Fibroblast of lung (primary cell): ENCODE data around the gene FKBP3. TPM values are rescaled to one million over a fixed set of nuclear protein-coding genes. Genes with fewer than 3 reads are reported as not detected.
"Not testable (repeated sequence)": the region's sequence is repeated elsewhere in the genome, so short reads cannot be mapped to it uniquely, and the experiment has no call there.

ENCODE experiments used
- DNase-seq, 2 donors: peaks; one replicate each; pipeline versions ENCODE4 v3.0.0 to v3.0.0-alpha.2; 2010; ENCODE audit warnings: low read depth in 2 of 2
- H2AFZ ChIP-seq: 2 replicates; pipeline ENCODE4 v1.5.1; 2012; ENCODE audit warnings: low read length, control low read depth, inconsistent platforms
- H3K27ac ChIP-seq: 2 replicates; pipeline ENCODE4 v1.5.1; 2011; ENCODE audit warnings: low read length, control low read depth; ENCODE audit not compliant: insufficient read depth
- H3K27me3 ChIP-seq: 2 replicates; pipeline ENCODE4 v1.5.1; 2011; ENCODE audit warnings: mild to moderate bottlenecking, low read length; ENCODE audit not compliant: control insufficient read depth, insufficient read depth
- H3K36me3 ChIP-seq: 2 replicates; pipeline ENCODE4 v1.5.1; 2011; ENCODE audit warnings: low read length; ENCODE audit not compliant: control insufficient read depth, insufficient read depth
- H3K4me1 ChIP-seq: 2 replicates; pipeline ENCODE4 v1.5.1; 2011; ENCODE audit warnings: low read length; ENCODE audit not compliant: control insufficient read depth, insufficient read depth; ENCODE audit errors: extremely low read depth
- H3K4me2 ChIP-seq: 2 replicates; pipeline ENCODE4 v1.5.1; 2011; ENCODE audit warnings: low read length, control low read depth; ENCODE audit not compliant: insufficient read depth; ENCODE audit errors: extremely low read depth
- H3K4me3 ChIP-seq, 4 experiments: fragments of 200-600 bp in 1 of 4; sonication (generic) in 1 of 4; replicated peaks in 1 of 4; 2 replicates each; pipeline ENCODE4 v1.5.1; 2011 to 2016; ENCODE audit warnings: low read length in 4 of 4, low read depth in 3 of 4, mild to moderate bottlenecking in 3 of 4, control low read depth in 2 of 4, inconsistent platforms in 1 of 4, mixed read lengths in 1 of 4; ENCODE audit not compliant: insufficient read depth in 1 of 4; ENCODE audit errors: control extremely low read depth in 1 of 4
- H3K79me2 ChIP-seq: 2 replicates; pipeline ENCODE4 v1.5.1; 2012; ENCODE audit warnings: mild to moderate bottlenecking, low read length, inconsistent platforms; ENCODE audit not compliant: control insufficient read depth, insufficient read depth
- H3K9ac ChIP-seq: 2 replicates; pipeline ENCODE4 v1.5.1; 2011; ENCODE audit warnings: mild to moderate bottlenecking, low read length, control low read depth; ENCODE audit not compliant: insufficient read depth
- H3K9me3 ChIP-seq: 2 replicates; pipeline ENCODE4 v1.5.1; 2012; ENCODE audit warnings: low read depth, low read length; ENCODE audit not compliant: control insufficient read depth, insufficient read depth
- H4K20me1 ChIP-seq: 2 replicates; pipeline ENCODE4 v1.5.1; 2011; ENCODE audit warnings: low read length; ENCODE audit not compliant: control insufficient read depth, insufficient read depth; ENCODE audit errors: extremely low read depth
- CTCF ChIP-seq, 2 donors: IDR thresholded peaks in 1 of 2; conservative IDR thresholded peaks in 1 of 2; 1 replicate in 1 of 2; 2 replicates in 1 of 2; pipeline ENCODE4 v1.5.1; 2011 to 2012; ENCODE audit warnings: low read length in 2 of 2, control low read depth in 1 of 2, inconsistent platforms in 1 of 2, low read depth in 1 of 2, mild to moderate bottlenecking in 1 of 2
- EZH2 ChIP-seq: IDR thresholded peaks from 2 replicates; pipeline ENCODE4 v1.5.1; 2012; ENCODE audit warnings: low read length, control low read depth, mild to moderate bottlenecking; ENCODE audit errors: missing control alignments
- polyA plus RNA-seq, 2 donors: library from polyadenylated mRNA; depleted of rRNA in 1 of 2; stranded (reverse) in 1 of 2; unstranded in 1 of 2; fragments of >200 nt; gene quantifications; 2 replicates each; pipeline ENCODE4 v1.2.1, GENCODE V29; 2011 to 2012; ENCODE audit warnings: missing spikeins in 1 of 2
- total RNA-seq: library from RNA; depleted of rRNA; stranded (reverse); fragments of >200 nt; gene quantifications from 2 replicates; pipeline ENCODE4 v1.2.1, GENCODE V29; 2014

Gene FKBP3
- total and polyA plus RNA-seq, 2 donors (not counting 1 experiment from before 2014, with no cell fraction given) = 29.1 to 101 TPM

GRCh38 chr14:45082420-45082819, 51.9 kb downstream of the FKBP3 start:
- no peaks in the 10 kb centered on the region for H3K9me3 ChIP-seq
- no peaks in the 10 kb centered on the region for H3K4me1 ChIP-seq
- no peaks in the 10 kb centered on the region for H3K27me3 ChIP-seq
- TF ChIP-seq CTCF (conservative IDR thresholded peaks at IDR 0.05 in 1 of 2, IDR thresholded peaks at IDR 0.05 in 1 of 2; ENCODE audit: low read depth in 1 of 2, low read length in 2 of 2) = no peak
- H3K36me3 ChIP-seq = no peaks in the 10 kb centered on the region
- peaks cover 35% of the 10 kb centered on the region for H3K79me2 ChIP-seq
- DNase-seq = no peak
- H3K27ac ChIP-seq = no peak overlapping the region
- no peak overlapping the region for H3K4me2 ChIP-seq
- no peaks in the 10 kb centered on the region for H4K20me1 ChIP-seq
- no peak overlapping the region for H3K9ac ChIP-seq
- H2AFZ ChIP-seq = no peak overlapping the region
- no peak overlapping the region for H3K4me3 ChIP-seq

GRCh38 chr14:45081096-45081495, 53.2 kb downstream of the FKBP3 start:
- H3K27me3 ChIP-seq, H3K4me1 ChIP-seq, H3K9me3 ChIP-seq, H3K27ac ChIP-seq, H2AFZ ChIP-seq, H3K4me3 ChIP-seq, DNase-seq, H3K36me3 ChIP-seq, H3K9ac ChIP-seq, H4K20me1 ChIP-seq, H3K4me2 ChIP-seq: not testable (repeated sequence)
- peaks cover 22% of the 10 kb centered on the region for H3K79me2 ChIP-seq

- H4K20me1 ChIP-seq, H3K4me3 ChIP-seq, H3K4me2 ChIP-seq, H3K4me1 ChIP-seq, H3K9ac ChIP-seq, H3K36me3 ChIP-seq, DNase-seq, H3K27me3 ChIP-seq, H2AFZ ChIP-seq, H3K9me3 ChIP-seq, H3K27ac ChIP-seq: not testable (repeated sequence)
- H3K79me2 ChIP-seq = peaks cover 16% of the 10 kb centered on the region
These were observed 53.8 kb downstream of the FKBP3 start for GRCh38 chr14:45080416-45080968.

DNA sequence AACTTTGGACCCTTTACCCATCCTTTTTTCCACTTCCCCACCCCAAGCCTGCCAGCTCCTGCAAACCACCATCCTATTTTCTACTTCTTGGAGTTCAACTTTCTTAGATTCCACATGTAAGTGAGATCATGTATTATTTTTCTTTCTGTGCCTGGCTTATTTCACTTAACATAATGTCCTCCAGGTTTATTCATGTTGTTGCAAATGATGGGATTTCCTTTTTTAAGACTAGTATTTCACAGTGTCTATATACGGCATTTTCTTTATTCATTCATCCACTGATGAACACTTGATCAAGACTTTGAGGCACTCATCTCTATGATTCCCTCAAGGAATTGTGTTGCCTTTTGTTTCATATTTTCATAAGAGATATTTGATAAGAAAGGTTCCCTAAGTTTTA, 56.0 kb downstream of the FKBP3 start:
- Histone ChIP-seq H3K4me2 (no peak overlapping the region), H2AFZ (no peak overlapping the region), H3K4me1 (no peaks in the 10 kb centered on the region), H3K9me3 (no peaks in the 10 kb centered on the region), H3K79me2 (no peaks in the 10 kb centered on the region), H4K20me1 (no peaks in the 10 kb centered on the region), H3K9ac (no peak overlapping the region), H3K27ac (no peak overlapping the region), H3K27me3 (no peaks in the 10 kb centered on the region), H3K4me3 (no peak overlapping the region), H3K36me3 (no peaks in the 10 kb centered on the region)
- TF ChIP-seq CTCF (conservative IDR thresholded peaks at IDR 0.05 in 1 of 2, IDR thresholded peaks at IDR 0.05 in 1 of 2; ENCODE audit: low read depth in 1 of 2, low read length in 2 of 2) = no peak
- TF ChIP-seq EZH2 = no peak
- no peak for DNase-seq
